Left kidney (tissue), 2 donors: ENCODE results near the gene TAS1R2. TPM values are rescaled to one million over a fixed set of nuclear protein-coding genes. Genes with fewer than 3 reads are reported as not detected.

Experiments
- DNase-seq: peaks from one replicate; pipeline ENCODE4 v3.0.0-alpha.2; 2013
- polyA plus RNA-seq: library from polyadenylated mRNA; unstranded; fragments of 120-200 nt; gene quantifications from one replicate; pipeline ENCODE4 v1.2.1, GENCODE V29; 2013; ENCODE audit not compliant: insufficient read length

TAS1R2 gene
- polyA plus RNA-seq, 1 donor = not detected

DNA sequence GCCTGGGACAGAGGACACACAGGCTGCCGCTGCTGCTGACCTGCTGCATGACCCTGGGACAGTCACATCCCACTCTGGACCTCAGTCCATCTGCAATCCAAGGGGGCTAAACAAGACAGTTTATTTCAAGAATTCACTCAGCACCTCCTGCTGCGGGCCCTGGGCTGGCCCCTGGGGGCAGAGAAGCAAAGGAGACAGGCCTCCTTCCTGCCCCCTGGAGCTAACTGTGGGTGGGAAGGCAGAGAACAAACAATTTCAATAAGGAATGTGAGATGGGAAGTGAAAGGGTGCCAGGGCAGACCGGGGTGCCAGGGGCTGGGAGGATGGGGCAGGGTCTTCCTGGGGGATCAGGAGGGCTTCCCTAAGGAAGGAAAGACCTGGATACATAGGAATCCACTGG, 60.0 kb downstream of the TAS1R2 start:
- DNase-seq = no peak

DNA sequence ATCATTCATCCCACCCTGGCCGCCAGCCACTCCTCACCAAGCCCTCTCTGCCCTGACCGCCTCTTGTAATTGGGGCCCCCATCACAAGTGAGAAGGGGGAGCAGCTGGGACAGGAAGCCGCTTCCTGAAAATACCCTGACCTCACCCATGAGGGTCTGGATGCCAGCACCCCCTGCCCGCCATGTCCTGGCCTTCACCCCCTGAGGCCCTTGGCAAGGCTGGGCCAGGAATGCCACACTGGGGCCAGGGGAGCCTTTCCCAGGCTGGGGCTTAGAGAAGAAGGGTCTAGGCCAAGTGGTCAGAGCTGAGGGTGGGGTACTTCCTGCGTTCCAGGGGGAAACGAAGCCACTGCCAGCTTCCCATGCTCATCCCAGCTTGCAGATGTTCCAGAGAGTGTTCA, 60.5 kb downstream of the TAS1R2 start:
- DNase-seq = no peak

DNA sequence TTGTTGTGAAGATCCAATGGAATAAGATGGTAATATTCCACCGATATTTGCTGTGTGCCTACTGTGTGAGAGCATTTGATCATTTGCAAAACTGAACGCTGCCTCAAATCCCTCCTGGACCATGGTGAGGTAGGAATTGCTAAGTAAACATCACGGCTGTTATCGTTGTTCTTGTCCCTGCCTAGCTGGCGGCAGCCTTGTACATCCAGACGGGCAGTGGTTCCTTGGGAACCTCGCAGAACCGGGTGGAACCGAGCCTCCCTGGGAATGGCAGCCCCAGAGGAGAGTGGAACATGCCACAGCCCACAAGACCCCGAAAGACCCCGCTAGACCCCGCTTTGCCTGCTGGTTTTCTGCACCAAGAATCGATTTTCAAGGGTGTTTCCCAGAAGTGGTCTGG, 60.9 kb downstream of the TAS1R2 start:
- DNase-seq = no peak

DNA sequence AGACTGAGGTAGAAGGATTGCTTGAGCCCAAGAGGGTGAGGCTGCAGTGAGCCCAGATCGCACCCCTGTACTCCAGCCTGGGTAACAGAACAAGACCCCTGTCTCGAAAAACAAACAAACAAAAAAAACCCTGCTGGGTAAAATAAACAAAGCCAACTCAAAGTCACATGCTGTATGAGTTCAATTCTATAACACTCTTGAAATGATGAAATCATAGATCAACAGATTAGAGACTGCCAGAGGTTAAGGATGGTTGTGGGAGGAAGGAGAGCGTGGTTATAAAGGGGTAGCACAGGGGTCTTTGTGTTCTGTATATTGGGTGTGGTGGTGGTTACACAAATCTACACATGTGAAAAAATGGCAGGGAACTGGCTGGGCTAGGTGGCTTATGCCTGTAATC, 62.5 kb downstream of the TAS1R2 start:
- DNase-seq = no peak

DNA sequence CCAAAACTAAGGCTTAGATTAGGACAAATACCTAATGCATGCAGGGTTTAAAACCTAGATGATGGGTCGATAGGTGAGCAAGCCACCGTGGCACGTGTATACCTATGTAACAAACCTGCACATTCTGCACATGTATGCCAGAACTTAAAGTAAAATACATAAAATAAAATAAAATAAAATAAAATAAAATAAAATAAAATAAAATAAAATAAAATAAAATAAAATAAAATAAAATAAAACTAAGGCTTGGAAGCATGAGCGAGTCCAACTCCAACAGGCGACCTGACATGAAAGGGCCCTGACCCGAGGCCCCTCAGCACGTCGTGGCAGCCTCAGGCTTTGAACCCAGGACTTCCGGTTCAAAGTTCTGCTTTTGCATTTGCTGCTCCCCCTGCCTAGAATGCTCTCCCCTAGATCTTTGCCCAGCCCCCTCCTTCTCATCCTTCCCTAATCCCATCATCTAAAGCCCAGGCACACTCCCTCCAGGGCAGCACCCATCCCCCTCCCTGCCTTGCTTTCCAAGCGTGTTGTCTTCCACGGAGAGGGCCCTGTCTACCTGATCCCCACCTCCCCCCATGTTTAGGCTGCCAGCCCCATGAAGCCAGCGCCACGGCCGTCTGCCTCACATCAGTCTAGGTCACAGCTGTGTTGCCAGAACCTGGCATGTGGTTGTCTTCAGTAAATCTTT, 64.3 kb downstream of the TAS1R2 start:
- DNase-seq = no peak

DNA sequence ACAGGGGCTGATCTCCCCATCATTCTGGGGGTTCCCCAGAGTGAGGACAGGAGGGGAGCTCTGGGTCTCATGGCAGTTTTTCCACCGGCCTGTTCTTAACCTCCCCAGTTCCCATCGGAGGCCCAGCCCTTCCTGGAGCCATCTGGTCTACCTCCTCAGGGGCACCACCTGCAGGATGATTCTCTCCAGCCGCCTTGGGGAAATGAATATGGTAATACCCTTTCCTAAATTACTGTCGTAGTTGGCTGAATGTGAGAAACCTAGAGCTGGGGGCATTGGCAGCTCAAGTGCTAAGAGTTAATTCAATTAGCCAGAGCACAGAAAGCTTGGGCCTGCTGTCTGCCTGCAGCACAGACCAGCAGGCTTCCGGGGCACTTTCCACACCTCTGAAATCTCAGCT, 64.9 kb downstream of the TAS1R2 start:
- no peak for DNase-seq

DNA sequence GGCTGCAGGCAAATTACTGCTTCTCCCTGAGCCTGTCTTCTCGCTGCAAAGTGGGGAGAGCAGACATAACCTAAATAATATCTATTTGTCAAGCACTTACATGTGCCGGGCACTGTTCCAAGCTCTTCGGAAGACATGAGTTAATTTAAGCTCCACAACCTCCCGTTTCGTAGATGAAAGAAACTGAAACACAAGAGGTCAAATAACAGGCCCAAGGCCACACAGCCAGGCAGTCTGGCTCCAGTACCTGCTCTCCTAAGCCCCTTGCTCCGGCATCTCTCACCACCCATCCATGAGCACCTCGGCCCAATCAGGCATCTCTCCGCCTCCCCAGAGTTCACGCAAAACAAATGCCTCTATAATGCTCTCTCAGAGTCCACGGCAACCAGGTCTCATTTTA, 65.4 kb downstream of the TAS1R2 start:
- DNase-seq = no peak

DNA sequence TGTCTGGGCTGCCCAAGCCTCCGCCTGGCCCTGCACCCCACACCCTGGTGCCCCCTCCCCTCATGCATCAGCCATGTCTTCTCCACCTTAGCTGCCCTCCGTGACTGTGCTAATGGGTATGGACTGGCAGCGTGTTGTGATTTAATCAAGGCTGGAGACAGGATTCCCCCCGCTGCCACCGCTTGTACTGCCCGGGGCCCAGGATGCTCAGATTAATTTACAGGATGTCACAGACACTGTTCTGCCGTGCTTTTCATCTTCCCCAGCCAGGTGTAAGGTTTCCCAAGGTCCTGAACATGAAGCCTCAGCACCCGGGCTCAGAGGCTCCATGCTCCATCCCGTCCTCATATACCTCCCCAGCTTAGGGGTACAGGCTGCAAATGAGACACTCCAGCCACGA, 66.3 kb downstream of the TAS1R2 start:
- no peak for DNase-seq

DNA sequence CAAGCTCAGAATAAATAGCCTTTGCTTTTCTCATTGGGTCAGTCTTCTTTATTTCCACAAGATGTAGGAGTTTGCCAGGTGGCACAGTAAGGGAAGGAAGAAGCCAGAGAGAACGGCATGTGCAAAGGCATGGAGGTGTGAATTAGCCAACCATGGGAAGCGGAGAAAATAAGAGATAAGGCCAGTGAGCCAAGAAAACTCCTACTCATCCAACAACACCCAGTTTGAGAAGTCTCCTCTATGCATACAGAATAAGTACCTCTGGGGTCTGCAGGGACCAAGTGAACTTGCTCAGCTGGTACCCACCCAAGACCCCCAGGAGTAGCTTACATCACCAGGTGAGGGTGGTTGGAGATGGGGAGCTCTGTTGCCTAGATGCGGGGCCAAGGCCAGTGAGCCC, 66.7 kb downstream of the TAS1R2 start:
- no peak for DNase-seq

Other genes starting within 250 kb of the TAS1R2 start
- gene PAX7, start 228.8 kb downstream of the TAS1R2 start, polyA plus RNA-seq = not detected
- gene ALDH4A1, start 42.9 kb upstream of the TAS1R2 start, polyA plus RNA-seq = 52.4 TPM
- gene IFFO2, start 97.0 kb upstream of the TAS1R2 start, polyA plus RNA-seq = 26.6 TPM